Endometrium (tissue), 2 donors: ENCODE measurements around the gene TMA16.
A peak's percentile ranks its signal among the peaks of the same experiment; 100 is the strongest.
"Not testable (repeated sequence)": the region's sequence is repeated elsewhere in the genome, so short reads cannot be mapped to it uniquely, and the experiment has no call there.

ENCODE experiments used
- FAIRE-seq: peaks from 2 replicates; lab custom pipeline; 2012; peaks lifted over from hg19 to GRCh38; lab: Jason Lieb, UNC
- donor health status: control.
- donor health status: control.

Gene TMA16

DNA sequence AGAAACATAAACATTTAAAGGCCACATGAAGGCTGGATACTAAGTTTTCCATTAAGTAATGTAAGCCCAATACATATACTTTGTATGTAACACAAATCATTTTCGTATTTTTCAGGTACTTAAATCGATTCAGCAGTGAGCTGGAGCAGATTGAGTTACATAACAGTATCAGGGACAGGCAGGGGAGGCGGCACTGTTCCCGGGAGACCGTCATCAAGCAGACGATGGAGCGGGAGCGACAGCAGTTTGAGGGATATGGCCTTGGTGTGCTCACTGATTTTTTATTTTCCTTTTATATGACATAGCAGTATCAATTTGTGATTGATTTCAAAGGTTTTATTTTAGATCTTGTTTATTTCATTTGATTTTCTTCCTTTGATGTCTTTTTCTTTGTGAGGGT, 20.7 kb downstream of the TMA16 start:
- FAIRE-seq, result no peak

DNA sequence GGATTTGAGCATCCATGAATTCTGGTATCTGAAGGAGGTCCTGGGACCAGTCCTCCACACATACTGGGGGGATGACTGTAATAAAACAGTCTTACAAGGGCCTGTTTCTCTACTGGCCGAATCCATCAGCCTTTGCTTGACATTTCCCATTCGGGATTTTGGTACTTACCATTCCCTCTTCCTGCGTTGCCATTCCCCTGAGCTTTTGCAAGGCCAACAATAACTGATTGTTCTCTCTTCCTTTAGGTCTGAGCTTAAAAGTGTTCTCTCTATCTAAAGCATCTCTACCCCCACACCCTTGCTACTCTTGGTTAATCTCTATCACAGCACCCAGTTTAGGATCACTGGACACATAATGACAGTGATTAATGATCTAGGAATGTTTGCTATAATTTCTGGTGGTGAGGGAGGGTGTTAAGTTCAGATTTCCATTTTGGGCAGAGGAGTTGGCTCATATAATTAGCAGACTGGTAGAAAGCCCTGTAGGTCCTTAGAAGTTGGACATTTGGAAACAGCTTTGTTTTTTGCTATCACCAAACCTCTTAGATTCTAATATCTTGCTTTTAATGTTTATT, 29.4 kb downstream of the TMA16 start:
- FAIRE-seq, result no peak

DNA sequence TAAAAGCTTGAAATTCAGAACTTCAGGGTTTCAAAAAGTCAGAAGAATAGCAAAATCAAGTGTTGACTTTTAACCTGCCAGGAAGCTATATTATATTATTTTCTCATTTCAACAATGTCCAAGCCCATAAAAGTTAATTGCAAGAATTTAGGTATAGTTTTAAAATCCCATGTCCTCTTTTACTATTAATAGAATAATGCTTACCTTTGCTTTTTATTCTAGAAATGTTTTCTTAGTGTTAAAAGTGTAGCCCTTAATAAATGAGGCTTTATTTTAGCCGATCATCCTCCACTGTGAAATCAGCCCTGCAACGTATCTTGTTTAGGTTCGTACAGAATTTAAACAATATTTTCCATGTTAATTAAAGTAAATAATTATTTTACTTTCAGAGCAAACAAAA, 31.5 kb downstream of the TMA16 start:
- no peak for FAIRE-seq

DNA sequence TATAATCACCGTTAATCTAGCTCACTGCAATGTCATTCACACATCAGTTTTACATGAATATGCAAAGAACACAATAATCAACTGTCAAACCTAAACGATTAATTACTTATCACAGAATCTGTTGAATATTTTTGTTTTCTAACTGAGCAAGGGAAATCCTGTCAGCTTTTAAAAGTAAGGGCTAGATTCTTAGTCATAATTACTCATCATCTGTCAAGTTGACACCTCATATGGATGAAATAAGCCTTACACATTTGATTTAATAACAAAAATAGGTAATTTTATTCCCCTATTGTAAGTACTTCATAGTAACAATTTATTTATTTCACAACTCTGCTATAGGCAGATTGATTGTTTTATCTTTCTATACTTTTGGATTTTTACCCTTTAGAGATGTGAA, 32.7 kb downstream of the TMA16 start:
- no peak for FAIRE-seq

DNA sequence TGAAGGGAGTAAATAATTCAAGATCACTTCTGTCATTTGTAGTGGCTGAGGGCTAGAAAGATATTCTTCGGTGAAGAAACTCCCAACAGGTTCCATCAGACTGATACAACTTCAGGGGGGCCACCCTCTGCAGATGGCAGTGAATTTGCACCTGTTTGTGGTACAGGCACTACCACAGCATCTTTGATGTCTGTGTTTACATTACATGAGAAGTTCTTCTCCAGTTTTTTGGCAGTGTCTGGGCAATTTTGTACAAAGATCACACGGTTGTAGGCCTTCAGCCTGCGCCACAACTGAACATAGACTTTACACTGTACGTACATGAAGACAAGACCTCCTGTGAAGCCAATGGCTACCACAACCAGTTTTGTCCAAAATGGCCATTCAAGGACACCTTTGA, 34.2 kb downstream of the TMA16 start:
- no peak for FAIRE-seq

DNA sequence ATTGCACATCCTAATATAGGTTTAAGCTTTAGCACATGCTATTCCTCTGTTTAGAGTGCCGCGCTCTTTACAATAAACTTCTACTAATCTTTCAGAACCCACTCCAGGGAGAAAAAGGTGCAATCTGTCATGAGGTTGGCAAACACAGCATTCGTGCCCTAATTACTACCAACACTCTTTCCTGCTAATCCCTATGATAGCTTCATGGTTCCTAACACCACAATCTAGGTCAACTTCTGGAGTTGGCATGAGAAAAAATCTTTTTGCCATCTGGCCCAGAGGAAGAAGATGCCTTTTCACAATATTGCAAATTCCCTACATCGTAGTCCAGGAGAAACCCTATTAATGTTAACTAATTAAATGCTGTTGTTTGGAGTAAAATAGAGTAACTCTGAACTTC, 39.6 kb downstream of the TMA16 start:
- no peak for FAIRE-seq

DNA sequence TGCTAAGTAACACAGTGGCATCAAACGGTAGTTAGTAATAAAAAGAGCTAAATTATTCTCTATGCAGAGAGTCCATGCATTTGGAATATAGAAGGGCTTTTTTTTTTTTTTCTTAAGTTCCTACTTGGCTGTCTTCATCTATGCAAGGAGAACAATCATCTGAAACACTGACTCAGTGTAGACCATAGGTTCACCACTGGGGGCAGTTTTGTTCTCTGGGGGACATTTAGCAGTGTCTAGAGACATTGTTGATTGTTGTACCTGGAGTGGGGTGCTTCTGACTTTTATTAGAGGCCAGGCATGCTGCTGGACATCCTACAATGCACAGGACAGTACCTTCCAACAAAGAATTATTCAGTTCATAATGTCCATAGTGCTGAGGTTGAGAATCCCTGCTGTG, 41.2 kb downstream of the TMA16 start:
- FAIRE-seq, result no peak

GRCh38 chr4:163536091-163536490, 41.6 kb downstream of the TMA16 start:
- no peak for FAIRE-seq

DNA sequence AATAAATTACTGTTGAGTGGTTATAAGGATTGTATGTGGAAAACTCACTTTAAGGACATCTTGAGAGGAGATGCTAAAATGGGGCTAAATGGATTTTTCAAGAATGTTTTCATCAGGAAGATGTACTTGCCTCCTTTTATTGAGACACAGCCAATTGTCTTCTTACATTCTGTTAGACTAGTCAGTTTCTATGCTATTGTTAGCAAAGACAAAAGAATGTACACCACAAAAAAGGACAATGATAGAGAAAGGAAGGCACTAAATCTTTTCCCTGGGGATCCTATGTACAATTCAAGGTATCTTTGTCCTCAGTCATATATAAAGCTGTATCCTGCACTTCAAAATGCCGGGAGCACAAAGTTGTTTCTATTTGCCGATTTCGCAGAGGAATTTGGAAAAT, 42.6 kb downstream of the TMA16 start:
- FAIRE-seq, result no peak

DNA sequence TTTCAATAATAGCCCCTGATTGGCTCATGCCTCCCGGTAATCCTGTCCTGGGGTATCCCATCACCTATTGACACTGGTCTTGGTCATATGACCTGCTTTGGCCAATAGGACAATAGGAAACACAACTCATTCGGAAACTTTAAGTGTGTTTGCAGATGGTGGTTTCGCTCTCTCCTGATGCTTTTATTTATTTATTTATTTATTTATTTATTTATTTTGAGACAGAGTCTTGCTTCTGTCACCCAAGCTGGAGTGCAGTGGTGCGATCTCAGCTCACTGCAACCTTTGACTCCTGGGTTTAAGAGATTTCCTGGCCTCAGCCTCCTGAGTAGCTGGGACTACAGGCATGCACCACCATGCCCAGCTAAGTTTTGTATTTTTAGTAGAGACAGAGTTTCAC, 44.3 kb downstream of the TMA16 start:
- not testable (repeated sequence) for FAIRE-seq

DNA sequence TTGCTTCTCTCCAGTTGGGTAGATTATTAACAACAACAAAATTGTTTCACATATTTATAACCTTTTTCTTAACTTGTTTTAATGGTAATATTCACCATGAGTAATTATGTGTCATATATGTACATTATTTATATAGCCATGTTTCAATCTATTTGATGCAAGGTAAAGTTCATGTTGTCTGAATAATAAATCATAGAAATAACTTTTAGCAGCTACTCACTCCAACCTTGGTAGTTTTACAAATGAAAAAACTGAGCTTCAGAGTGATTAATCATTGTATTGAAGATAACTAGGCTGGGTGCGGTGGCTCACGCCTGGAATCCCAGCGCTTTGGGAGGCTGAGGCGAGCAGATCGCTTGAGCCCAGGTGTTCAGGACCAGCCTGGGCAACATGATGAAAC, 46.0 kb downstream of the TMA16 start:
- no peak for FAIRE-seq

- no peak for FAIRE-seq
Observed at GRCh38 chr4:163540977-163541376, 46.5 kb downstream of the TMA16 start.

- FAIRE-seq, result no peak
Observed at GRCh38 chr4:163542275-163542674, 47.8 kb downstream of the TMA16 start.

- FAIRE-seq, result no peak
Observed at GRCh38 chr4:163544407-163545038, 50.0 kb downstream of the TMA16 start.

GRCh38 chr4:163548481-163549243, 54.2 kb downstream of the TMA16 start:
- FAIRE-seq, result peak; percentile 82

- no peak for FAIRE-seq
Observed at GRCh38 chr4:163550869-163551267, 56.4 kb downstream of the TMA16 start.

DNA sequence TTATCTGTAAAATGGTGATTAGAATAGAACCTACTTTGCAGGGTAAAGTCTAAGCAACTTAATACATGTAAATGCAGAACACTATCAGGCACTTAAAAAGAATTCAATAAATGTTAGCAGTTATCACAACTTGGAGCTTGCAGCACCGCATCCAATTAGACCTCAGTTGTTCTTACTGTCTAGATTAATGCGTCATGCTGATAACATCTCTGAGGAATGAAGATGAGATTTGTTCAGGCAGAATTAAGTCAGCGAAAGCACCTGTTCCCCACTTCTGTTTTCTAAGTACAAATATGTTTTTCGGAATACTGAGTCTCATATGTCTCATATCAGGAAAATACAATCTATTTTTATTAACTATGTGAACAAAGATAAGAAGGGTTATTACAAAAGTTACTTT, 58.7 kb downstream of the TMA16 start:
- FAIRE-seq, result no peak

- FAIRE-seq, result peak; percentile 80
Observed at GRCh38 chr4:163554870-163555465, 60.5 kb downstream of the TMA16 start.

DNA sequence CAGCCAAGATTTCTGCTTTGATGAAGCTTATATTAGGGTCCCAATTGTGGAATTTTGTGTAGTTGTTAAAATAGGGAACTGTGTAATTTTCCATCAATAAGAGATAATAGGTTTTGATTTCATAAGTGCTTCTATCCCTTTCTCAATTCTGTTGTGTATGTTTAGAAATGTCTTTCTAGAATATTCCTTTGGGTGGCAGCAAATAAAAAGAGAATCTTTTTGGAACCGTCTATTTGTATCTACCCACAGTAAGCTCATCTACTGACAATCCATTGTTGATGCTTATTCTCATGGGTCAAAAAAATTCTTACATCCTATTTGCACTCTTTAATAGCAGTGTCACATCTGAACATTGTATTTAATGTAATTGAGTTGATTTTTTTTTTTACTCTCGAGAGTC, 61.7 kb downstream of the TMA16 start:
- FAIRE-seq, result no peak

DNA sequence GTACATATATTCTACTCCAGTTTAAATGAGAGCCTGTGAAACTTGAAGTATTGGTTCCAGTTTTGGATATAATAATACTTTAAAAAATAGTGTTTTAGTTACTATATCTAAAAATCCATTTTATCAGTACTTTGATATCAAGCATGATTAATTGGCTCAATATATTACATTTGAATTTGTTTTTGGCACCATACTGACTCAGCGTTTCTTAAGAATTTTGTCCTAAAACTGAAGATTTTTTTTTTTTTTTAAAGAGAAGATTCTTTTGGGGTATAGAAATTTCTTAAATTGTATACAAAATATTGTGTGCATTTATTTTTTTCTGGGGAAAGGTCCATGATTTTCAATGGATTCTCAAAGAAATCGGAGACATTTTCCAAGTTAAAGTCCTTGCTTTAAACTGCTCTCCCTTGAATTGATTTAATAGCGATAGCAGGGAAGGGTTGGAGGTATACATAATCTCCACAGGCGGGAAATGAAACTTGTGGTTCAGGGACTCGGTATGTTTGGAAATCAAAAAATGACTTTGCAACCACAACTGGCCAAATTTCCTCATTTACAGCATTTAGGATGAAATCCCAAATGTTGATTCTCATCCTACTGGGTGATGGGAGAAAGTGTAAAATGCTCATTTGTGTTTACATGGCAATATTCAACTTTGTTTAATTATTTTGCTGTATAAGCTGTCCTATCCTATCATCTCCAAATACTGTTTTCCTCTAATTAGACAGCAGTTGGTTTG, 62.3 kb downstream of the TMA16 start:
- FAIRE-seq, result no peak

- no peak for FAIRE-seq
Observed at GRCh38 chr4:163558539-163559044, 64.1 kb downstream of the TMA16 start.

DNA sequence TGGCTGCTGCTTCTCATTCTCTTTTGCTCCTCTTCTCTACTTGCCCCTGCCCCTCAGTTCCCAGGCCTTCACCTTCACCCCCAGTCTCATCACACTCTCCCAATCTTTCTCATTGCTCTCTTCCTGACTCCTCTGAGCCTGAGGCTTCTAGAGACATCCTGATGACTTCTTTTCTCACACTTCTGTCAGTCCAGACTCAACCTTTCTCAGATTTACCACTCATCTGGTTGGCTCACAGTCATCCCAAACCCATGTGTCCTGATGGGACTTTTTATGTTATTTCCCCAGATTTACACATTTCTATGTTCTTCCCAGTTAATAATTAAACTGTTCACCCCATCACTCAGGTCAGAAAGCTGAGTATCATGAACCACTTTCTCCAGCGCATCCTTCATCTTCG, 68.0 kb downstream of the TMA16 start:
- no peak for FAIRE-seq
